Femur (tissue), 1 donor: ENCODE results near the gene ANKH.
"Not testable (repeated sequence)": the region's sequence is repeated elsewhere in the genome, so short reads cannot be mapped to it uniquely, and the experiment has no call there.

ENCODE experiments used
- DNase-seq: peaks from one replicate; pipeline ENCODE4 v3.0.0-alpha.2; 2017

Gene ANKH

DNA sequence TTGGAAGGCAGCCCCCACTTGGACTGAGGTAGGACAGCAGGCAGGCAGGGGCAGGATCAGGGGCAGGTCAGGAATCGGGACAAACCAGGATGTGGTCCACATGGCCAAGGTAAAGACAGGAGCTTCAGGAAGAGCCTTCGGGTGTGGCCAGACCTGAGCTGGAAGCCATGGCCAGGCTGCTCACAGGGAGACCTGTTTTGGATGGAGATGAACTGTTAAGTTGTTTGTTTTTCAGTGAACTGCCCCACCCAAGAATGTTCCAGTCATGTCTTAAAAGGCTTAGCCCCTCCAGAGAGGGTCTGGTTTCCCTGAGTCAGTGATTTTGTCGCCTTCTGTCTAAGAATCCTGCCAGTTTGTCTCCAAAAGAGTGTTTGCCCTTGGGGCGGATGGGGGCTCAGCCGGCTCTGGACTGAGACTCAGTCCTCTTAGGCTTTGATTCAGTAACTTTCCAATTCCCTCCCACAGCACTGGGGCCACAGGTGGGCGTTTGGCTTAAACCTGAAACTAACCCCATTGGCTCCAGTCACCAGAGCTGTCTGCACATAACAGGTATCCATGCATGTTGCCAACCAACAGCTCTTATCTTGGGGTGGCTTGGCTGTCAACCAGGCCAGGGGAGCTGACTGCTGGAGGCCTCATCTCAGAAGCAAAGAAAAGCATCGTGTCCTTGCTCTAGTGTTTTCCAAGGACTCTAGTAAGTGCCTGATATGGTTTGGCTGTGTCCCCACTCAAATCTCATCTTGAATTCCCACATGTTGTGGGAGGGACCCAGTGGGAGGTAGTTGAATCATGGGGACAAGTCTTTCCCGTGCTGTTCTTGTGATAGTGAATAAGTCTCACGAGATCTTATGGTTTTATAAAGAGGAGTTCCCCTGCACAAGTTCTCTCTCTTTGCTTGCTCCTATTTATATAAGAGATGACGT lies 11.3 kb upstream of the ANKH start:
- DNase-seq: no peak

DNA sequence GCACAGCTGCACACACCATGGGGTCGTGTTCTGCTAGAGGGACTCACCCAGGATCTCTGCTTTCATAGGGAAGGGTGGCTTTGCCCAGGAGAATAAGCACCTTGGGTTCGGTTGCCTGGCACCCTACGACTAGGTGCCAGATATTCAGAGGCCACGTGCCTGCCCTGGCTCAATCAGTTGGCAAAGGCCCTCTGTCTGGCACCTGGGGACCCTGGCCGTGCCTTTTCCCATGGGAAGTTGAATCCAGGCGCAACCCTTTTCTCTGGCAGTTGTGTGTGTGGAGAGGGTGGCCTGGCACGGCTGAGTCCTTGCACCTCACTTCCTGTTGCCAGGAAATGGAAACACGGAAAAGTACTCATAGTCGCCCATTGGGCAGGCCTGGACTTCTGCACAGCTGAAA lies 10.2 kb upstream of the ANKH start:
- DNase-seq: no peak

DNA sequence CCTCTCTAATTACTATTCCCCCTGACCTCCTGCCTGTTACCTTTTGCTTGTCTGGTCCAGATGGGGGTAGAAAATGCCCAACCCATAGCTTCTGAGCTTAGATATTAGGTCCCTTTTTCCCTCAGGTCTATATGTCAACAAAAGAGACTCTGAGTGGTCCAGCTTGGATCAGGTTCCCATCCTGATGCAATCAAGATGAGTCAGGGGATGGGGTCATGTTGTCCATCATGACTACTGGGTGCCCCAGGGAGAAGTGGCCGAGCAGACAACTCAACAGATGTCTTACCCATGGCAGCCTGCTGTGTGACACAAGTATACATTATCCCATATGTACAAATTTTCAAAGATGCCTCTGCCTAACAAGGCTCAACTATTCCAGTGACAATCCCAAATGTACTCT lies 9.1 kb upstream of the ANKH start:
- DNase-seq: no peak

DNA sequence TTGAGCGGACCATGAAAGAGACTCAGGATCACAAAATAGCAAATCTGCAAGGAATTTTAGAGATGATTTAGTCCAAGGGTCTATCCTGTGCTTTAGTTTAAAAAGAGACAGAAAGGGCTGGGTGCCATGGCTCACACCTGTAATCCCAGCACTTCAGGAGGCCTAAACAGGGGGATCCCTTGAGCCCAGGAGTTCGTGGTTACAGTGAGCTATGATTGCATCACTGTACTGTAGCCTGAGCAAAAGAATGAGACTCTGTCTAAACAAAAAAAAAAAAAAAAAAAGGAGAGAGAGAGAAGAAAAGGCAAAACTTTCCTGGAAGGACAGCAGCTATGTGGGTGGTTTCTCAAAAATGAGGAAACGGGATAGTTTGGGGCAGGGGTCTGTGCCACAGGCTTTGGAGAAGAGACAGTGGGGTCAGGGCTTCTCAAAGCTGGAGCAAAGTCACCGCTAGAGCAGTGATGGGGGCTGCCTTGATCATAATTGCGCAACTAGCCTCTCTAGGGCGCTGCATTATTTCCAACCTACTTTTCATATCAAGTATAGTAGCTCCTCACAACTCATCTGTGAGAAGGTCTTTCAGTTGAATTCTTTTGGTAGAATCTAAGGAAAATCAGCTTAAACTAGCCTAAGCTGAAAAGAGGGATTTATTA lies 8.5 kb upstream of the ANKH start:
- DNase-seq: no peak

DNA sequence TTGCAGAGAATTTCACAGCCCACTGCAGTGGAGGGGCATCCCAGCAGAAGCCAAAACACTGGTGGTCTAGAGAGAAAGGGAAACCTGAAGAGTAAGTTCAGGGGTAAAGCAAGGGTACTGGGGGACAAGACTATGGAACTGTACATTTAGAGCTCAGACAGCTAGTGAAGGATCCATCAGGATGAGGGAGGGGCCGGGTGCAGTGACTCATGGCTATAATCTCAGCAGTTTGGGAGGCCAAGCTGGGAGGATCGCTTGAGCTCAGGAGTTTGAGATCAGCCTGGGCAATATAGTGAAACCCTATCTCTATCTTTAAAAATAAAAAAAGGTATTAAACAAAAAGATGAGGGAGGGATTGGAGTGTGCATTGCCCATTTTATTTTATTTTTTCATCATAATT lies 7.8 kb upstream of the ANKH start:
- DNase-seq: no peak

DNA sequence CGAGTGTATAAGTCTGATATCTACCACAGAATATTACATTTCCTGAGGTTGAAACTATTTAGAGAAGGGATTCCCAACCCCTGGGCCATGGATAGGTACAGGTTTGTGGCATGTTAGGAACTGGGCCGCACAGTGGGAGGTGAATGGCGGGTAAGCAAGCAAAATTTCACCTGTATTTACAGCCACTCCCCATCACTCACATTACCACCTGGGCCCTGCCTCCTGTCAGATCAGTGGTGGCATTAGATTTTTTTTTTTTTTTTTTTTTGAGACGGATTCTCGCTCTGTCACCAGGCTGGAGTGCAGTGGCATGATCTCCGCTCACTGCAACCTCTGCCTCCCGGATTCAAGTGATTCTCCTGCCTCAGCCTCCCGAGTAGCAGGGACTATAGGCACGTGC lies 6.6 kb upstream of the ANKH start:
- DNase-seq: not testable (repeated sequence)

DNA sequence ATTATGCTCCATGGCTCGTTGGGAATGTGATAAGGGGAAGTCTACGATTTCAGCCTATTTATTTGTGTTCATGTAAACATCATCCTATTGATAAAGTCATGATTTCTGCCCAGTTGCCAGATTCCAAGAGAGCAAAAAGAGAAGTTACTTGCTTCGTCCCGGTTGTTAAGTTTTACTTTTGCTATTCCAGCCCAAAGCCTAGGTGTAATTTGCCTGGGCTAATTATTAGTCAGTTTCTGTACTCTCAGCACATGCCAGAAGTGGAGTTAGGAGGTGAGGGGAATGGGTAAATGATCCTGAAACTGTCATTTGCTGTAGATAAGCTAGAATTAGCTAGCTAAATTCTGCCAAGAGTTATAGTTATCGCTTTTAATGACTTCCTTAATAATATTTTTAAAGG lies 4.5 kb upstream of the ANKH start:
- no peak for DNase-seq

DNA sequence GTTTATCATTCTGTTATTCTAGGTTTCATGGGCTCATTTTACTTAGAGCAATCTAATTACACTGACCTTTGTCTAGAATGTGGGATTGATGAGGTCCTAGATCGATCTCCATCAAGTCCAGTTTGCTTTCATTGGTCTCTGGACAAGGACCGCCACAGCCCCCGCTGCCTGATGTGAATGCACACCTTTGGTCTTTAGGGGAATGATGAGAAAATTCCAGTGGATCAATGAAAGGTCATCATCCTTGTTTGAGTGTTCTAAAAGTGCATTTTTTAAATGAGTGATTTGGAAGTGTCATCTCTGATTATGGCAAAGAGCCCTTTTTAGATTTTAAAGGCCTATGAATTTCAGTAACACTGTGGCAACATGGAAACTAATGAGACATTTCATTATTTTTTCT lies 2.2 kb upstream of the ANKH start:
- no peak for DNase-seq

DNA sequence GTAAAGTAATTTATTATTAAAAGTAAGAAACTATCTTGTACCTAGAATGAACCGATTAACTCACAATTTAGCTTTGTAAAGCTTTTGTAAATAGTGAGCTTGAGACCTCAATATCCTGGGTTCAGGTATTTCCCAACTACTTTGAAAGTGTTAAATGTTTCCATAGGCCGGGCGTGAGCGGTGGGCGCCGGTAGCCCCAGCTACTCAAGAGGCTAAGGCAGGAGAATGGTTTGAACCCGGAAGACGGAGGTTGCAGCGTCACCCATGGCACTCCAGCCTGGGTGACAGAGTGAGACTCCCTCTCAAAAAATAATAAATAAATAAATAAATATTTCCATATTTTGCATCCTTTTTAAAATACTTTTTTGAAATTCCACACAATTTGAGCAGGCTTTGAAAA lies 1.5 kb upstream of the ANKH start:
- no peak for DNase-seq

DNA sequence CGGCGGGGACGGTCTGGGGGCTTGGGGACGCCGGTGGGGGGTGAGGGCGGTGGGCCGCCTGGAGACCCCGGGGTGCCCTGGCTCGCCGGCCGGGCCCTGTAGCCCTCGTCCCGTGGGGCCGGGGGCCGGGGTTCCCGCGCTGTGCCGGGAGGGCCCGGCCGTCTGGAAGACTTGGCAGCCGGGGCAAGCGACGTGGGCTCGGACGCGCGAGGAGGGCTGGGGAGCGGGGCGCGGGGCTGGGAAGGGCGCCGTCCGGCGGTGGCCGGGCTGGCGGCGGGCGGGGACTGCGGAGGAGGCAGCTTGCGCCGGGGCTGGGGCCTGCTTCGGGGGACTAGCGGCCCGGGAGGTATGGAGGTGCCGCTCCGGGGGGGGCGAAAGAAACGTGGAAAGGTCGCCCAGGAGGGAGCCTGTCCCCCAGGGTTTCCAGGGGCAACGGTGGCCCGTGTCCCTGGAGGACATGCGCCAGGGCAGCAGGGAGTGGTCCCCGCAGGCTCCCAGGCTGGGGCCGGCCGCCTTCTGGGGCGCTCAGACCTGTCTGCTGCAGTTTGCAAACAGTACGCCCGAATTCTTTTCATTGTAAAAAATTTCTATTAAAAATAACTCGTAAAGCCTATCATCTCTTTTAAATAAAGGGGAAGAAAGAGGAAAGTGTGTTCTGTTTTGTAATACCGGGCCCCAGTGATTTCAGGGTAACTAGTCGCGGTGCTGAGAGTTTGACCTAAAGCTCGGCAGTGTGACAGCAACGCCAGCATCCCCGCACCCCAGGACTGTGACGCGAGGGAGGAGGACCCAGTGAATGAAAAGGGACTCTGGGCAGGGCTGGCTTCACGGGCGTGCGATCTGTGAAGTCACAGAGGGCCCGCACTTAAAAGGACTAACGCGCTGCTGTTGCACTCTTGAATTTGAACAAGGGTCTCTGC lies 752 bp upstream of the ANKH start:
- DNase-seq: peak; percentile 78

DNA sequence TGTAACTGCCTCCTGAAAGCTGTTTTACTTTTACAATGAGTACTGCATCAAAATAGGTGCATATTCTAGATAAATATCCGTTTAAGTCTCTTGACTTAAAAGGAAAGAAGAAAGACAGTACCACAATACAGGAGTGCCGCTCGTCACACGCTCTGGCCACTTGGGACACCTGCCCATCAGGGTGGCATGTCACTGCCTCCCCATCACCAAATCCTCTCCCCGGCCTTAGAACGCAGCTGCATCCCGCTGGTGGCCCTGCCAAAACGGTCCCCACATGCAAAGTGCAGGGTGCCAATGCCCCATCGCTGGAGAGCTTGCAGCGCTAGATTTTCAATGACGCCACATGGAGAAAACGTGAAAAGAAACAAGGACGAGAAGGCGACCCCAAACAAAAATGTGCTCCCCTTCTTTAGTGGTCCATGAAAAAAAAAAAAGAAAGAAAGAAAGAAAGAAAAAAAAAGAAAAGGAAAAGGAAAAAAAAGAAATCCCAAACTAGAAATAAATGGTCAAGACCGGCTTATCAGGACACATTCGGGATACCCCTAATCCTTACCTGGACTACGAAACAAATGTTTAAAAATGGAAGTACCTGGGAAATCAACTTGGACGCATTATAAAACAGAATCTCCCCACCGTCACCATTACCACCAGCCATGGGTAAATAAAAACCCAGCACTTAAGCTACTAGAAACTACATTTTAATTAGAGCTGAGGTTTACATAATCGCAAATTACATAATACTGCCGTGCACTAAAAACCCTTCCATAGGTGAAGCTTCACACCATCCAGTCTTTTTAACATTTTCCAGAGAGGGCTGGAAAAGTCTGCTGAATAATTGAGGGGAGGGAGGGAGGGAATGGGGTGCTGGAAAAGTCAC lies 1.0 kb downstream of the ANKH start:
- DNase-seq: peak; percentile 26

DNA sequence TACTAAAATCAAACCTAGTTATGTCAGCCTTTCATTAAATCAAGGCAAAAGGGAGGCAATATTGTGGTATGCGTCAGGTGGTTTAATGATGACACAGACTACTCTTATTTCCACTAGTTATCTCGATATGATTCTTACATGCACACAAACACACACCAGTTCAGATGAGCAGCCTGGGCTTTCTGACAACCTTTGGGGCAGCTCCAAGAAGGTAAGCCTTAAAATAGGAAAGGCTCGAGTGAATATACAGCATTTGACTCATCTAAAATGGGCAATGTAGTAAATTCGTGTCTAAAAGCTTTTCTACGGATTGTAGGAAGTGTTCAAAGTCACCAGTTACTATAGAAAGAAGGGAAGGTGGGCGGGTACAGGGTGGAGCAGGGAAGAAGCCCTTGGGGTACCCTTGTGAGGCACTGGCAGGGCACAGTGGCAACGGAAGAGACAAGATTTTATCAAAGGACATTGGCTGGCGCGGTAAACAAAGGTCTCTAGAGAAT lies 1.9 kb downstream of the ANKH start:
- DNase-seq: no peak

DNA sequence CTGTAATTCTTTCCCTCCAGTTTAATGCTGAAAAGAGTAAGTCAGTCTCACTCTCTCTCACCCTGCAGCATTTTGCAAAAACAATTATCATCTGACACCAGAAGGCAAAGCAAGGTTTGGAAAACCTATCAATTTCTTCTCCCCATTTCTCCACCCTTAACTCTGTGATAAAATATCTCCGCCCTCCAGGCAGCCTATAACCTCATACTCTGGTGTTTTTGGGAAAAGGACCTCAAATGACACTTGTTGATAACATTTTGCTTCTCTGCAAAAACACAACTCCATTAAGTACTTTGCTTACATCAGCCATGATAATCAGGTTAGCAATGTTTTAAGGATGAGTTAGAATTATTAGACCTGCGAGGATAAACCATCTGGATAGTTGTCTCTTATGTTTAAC lies 2.3 kb downstream of the ANKH start:
- DNase-seq: no peak

DNA sequence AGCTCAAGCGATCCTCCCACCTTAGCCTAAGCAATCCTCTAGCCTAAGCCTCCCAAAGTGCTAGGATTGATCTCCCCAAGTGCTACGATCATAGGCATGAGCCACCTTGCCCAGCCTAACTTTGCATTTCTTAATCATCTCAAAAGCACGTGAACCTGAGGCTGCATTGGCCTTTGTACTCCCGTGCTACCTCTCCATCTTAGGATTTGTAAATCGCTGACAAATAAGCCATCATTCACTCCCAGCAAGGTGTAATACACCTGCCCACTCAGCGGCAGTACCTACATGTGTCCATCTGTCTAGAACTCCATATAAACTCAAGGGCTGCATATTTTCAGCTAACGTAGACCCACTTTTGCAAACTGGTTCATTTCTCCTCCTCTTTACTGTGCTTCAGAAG lies 2.8 kb downstream of the ANKH start:
- no peak for DNase-seq

DNA sequence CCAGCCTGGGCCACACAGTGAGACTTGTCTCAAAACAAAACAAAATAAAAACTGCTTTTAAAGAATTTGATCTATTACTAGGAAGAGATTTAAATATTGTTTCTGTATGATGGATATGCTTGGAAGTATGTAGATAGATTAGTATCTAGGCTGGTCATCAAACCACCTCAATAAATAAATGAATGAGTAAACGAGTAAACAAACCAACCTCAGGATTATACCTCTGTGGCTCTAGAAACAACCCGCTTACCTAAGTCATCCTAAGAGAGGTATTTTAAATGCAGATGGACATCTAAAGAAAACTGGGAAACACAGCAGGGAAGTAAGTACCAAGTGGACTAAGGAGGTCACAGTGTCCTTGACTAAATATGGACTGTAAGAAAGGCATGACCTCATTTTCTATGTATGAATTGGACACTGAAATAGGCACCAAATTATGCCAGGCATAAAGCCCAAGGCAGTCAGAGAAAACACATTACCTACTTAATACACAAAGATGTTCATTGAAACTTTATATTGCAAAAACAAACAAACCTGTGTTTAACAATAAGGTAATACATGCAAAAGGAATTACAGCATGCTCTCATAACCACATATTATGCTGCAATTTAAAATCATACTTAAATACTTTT lies 7.3 kb downstream of the ANKH start:
- DNase-seq: no peak

DNA sequence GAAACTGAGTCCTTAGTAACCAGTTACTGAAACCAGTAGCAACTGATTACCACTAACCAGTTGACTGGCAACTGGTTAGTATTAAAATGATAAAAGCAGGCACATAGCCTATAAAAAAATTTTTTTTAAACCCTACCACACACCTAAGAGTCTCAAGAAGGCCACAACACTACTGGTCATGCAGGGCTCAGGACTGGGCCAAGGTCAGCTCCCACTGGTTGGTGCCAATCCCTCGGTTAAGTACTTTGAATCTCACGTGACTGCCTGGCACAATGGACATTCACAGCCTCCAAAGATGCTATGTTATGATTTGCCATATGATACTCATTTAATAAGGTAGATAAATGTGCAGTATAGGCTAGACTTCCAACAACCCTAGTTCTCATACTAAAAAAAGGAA lies 8.5 kb downstream of the ANKH start:
- no peak for DNase-seq

DNA sequence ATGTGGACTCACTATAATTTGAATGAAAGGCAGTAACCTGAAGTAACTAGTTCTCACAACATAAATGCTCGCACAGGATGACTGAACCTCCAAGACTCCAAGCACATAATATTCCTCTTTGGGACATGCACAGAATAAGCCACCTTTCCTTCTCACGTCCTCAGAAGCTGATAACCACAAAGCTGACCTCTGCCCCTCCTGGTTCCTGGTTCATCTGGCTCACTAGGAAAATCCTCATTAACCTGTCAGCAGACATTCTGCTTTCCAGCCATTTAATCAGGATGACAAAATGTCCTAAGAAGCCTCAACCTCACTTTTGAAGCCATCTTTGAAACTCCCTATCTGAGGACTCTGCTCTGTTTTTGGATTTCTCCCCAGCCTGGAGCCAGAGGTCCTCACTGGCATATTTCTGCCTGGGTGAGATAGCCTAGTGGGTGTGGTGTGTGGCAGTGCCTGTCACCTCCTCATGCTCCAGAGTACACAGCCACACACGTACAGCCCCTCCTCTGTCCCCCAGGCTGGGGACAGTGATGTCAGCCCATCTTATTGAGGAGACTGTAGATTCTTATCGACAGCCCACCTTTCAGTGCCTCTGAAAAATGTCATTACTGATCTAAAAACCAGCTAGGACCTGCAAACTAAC lies 10.3 kb downstream of the ANKH start:
- DNase-seq: no peak

DNA sequence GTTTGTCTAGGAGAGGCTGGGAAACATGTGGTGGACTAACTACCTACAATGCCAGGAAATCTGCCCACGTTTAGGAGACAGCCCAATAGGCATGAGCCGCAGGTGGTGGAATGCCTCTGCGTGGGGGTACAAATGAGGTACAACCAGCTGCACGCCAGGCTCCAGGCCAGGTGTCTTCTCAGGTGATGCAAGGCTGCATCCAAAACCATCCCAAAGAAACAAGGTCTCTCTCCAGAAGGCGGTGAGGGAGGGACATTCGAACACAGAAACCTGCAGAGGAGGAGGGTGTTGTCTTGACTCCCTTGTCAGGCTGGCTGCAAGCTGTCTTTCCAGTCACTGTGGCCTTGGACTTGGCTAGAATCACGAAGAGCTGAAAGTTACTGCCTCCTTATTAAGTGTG lies 11.6 kb downstream of the ANKH start:
- no peak for DNase-seq

DNA sequence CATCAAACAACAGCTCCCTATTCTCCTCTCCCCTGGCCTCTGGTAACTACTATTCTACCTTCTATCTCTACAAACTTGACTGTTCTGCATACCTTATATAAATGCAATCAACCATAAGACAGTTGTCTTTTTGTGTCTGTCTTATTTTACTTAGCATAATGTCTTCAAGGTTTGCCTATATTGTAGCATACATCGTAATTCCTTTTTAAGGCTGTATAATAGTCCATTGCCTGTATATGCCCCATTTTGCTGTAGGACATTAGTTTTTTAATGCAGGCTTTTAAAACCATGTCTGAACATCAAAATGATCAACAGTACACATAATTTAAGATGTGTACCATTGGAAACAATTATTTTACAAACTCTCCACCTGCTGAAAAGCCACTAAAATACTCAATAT lies 12.4 kb downstream of the ANKH start:
- DNase-seq: no peak

DNA sequence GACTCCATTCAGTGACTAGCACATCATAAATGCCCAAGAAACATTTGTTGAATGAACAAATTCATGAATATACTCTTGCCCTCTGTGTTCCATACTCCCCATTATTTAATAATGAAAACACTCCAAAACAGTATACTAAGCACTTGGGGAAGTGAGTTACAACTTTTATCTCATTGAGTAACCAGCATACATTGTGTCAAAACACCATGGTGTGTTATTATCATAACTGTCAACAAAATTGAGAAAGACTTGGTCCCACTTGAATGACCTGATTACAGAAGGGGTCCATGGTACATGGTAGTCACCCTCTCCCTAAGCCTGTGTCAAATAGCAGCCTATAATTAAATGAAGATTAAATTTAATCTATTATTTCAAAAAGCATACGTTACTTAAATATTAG lies 16.2 kb downstream of the ANKH start:
- no peak for DNase-seq

DNA sequence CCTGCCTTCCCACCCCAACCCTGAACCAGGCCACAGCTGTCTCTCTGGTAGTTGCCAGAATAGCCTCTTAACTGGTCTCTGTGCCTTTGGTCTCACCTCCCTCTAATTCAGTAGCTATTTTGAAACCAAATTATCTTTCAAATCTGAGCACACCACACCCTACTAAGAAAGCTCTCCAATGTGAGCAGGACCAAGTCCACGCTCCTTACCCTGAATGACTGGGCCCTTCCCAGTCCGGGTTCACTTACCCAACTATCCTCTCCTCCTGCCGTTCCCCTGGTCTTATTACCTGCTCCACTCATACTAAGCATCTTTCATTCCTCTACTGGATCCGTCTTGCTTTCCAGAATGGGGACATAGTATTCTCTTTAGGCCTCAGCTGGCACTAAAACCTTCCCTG lies 16.8 kb downstream of the ANKH start:
- no peak for DNase-seq
